Measurements from ENCODE around the gene LRRC26.

The LRRC26 gene

DNA sequence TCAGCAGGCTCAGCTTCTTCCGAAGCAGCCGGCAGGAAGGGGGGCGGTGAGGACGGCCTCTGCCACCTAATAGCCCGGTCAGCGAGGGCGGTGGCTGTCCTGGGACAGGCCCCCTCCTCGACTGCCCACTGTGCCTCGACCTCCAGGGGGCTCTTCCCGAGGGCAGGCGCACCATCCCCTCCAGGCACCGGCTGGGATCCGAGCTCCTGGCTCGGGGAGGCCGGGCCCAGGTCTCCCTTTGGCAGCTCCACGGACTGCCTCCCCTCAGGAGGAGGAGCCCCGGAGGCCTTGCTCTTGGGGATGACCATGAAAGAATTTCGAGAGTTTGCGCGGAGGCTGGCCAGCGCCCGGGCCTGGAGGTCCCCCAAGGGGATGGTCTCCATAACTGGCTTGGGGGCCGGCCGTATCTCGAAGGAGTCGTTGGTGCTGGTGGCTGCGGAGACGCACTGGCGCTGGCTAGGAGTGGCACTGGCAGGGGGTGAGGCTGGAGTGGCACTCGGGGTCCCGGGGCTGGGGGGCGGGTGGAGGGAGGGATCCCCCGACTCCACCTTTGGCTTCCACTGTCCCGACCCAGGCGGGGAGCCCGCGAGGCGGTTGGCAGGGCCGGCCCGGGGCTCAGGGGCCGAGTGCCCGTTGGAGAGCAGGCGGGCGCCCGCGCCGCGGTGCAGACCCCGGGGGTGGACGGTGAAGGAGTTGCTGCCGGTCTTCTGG lies 29.7 kb upstream of the LRRC26 start:
- no peak for DNase-seq (ENCODE audit: low read depth in 2 of 2)

GRCh38 chr9:137198902-137199283 lies 29.0 kb upstream of the LRRC26 start:
- DNase-seq (ENCODE audit: low read depth in 2 of 2): no peak

- DNase-seq (ENCODE audit: low read depth in 2 of 2): no peak
Measured at GRCh38 chr9:137198051-137198901, 28.4 kb upstream of the LRRC26 start.

DNA sequence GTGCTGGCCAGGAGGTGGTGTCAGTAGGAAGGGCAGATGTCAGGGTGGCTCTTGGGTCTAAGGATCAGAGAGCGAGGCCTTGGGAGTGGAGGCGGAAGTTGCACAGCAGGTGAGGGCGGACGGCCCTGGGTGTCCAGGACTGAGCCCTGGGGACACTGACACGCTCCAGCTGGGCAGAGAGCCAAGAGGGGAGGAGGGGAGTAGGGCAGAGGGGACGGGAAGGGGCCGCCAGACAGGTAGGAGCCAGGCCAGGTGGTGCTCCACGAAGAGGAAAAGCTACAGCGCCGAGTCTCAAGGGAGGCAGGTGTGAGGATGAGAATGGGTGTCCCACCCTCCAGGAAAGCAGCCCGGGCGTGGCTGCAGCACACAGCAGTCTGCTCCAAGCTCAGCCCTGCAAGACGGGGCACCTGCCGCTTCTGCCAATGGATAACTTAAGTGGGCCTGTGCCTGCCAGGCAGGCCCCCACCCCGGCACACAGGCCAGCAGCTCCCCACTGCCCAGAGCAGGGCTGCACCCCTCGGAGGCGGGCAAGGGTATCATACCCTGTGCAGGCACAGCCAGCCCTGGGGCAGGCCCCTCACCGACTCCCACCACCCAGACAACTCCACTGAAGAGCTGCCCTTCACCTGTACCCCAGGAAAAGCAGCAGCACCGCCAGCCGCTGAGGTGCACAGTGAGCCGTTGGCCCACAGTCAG lies 25.8 kb upstream of the LRRC26 start:
- no peak for DNase-seq (ENCODE audit: low read depth in 2 of 2)

DNA sequence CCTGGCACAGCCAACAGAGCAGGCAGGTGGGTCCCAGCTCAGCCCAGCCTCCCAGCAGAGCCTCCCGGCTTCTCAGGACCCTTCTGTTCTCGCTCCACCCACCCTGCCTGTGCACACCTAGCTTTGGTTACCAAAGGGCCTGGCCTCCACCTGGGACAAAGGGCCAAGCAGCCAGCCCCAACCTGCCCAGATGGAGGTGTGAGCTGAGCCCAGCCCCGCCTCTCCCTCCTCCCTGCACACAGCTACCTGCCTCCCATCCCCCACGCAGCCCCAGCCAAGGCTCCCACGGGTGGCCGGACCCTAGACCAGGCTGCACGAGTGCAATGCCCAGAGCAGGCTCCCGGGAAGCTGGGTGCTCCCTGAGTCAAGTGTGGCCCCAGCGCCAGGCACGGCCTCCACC lies 25.1 kb upstream of the LRRC26 start:
- DNase-seq (ENCODE audit: low read depth in 2 of 2): no peak

- no peak for DNase-seq (ENCODE audit: low read depth in 2 of 2)
Measured at GRCh38 chr9:137194388-137194787, 24.5 kb upstream of the LRRC26 start.

GRCh38 chr9:137193771-137194170 lies 23.9 kb upstream of the LRRC26 start:
- no peak for DNase-seq (ENCODE audit: low read depth in 2 of 2)

GRCh38 chr9:137192859-137193258 lies 23.0 kb upstream of the LRRC26 start:
- no peak for DNase-seq (ENCODE audit: low read depth in 2 of 2)

- DNase-seq (ENCODE audit: low read depth in 2 of 2): no peak
Measured at GRCh38 chr9:137192448-137192780, 22.6 kb upstream of the LRRC26 start.

DNA sequence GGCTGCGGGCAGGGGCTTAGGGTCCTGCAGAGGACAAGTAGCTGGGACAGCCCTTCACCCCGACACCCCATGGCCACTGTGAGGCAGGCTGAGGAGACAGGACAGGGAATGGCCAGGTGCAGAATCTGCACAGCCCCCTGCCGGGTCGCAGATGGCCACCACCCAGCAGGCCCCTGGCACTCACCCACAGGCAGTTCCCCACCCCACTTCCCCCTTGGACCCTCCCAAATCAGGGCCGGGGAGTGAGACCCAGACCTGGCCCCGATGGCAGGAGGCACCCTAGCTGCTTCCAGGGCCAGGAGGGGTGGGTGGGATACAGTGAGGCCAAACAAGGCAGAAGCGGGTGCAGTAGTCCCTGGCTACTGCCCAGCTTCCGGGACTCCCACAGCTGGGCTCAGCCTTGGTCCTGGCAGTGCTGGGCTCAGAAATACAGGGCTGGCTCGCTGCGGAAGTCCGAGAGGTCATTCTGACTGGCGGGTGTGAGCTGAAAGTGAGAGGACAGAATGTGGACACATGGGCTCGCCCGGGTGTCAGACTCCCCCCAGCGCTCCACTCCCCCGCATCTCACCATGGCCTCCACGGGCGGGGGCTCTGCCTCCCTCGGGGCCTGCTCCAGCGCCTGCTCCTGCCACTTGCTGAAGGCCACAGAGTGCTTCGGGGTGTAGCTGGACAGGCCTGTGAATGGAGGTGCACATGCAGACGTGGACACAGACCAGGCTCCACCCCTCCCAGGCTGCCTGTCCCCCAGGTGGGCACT lies 22.0 kb upstream of the LRRC26 start:
- DNase-seq (ENCODE audit: low read depth in 2 of 2): no peak

DNA sequence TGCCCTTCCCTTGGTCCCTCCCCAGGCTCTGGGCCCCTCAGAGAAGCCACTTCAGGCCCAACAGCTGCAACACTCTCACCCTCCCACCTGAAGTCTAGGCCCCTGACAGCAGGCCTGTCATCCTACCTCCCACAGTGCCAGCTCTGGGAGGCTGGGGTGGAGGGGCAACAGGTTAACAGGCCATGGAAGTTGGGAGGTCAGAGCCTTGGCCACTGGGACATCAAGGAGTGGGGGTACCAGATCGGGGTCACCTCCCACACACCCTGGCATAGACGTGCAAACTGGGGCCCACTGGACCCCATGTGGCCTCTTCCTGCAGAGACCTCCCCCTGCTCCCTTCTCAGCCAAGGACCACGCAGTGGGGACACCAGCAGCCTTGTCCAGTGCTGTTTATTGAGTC lies 21.4 kb upstream of the LRRC26 start:
- DNase-seq (ENCODE audit: low read depth in 2 of 2): no peak

- DNase-seq (ENCODE audit: low read depth in 2 of 2): no peak
Measured at GRCh38 chr9:137190315-137190856, 20.5 kb upstream of the LRRC26 start.

- DNase-seq (ENCODE audit: low read depth in 2 of 2): no peak
Measured at GRCh38 chr9:137189297-137190295, 19.7 kb upstream of the LRRC26 start.

- peak; percentile 82 to 91 for DNase-seq (ENCODE audit: low read depth in 2 of 2)
Measured at GRCh38 chr9:137188490-137189296, 18.8 kb upstream of the LRRC26 start, which contains the start of the genes ANAPC2 and SSNA1. ANAPC2 (minus strand) TSS chr9:137188560; CDS start chr9:137188532, 28 bp downstream. SSNA1 (plus strand) TSS chr9:137188676; CDS start chr9:137188727, 51 bp downstream.

GRCh38 chr9:137188086-137188489 lies 18.2 kb upstream of the LRRC26 start:
- no peak for DNase-seq (ENCODE audit: low read depth in 2 of 2)

- DNase-seq (ENCODE audit: low read depth in 2 of 2): no peak
Measured at GRCh38 chr9:137187386-137187785, 17.5 kb upstream of the LRRC26 start.

GRCh38 chr9:137186385-137186784 lies 16.5 kb upstream of the LRRC26 start:
- no peak for DNase-seq (ENCODE audit: low read depth in 2 of 2)

GRCh38 chr9:137185921-137186320 lies 16.1 kb upstream of the LRRC26 start:
- no peak for DNase-seq (ENCODE audit: low read depth in 2 of 2)

- DNase-seq (ENCODE audit: low read depth in 2 of 2): no peak
Measured at GRCh38 chr9:137184881-137185660, 15.2 kb upstream of the LRRC26 start.

All from activated CD8-positive, alpha-beta memory T cell treated with anti-CD3 and anti-CD28 coated beads for 4 hours (primary cell).